Glutamatergic neuron (in vitro differentiated cells): Measurements from ENCODE around the gene TRA2A. TPM values are rescaled to one million over a fixed set of nuclear protein-coding genes. Genes with fewer than 3 reads are reported as not detected.

Source experiments
- DNase-seq: peaks from one replicate; pipeline ENCODE4 v3.0.0; 2022
- H3K27ac Mint-ChIP-seq: one replicate; pipeline ENCODE4 v1.8.0; 2020; ENCODE audit warnings: mild to moderate bottlenecking, mixed read lengths, inconsistent platforms; ENCODE audit not compliant: unreplicated experiment
- H3K27me3 Mint-ChIP-seq: one replicate; pipeline ENCODE4 v1.8.0; 2020; ENCODE audit warnings: mild to moderate bottlenecking, moderate library complexity, mixed read lengths, inconsistent platforms; ENCODE audit not compliant: unreplicated experiment
- H3K36me3 Mint-ChIP-seq: one replicate; pipeline ENCODE4 v1.8.0; 2020; ENCODE audit warnings: mild to moderate bottlenecking, mixed read lengths, inconsistent platforms; ENCODE audit not compliant: unreplicated experiment
- H3K4me1 Mint-ChIP-seq: one replicate; pipeline ENCODE4 v1.8.0; 2020; ENCODE audit warnings: mild to moderate bottlenecking, low read depth, mixed read lengths, inconsistent platforms; ENCODE audit not compliant: unreplicated experiment
- H3K4me3 Mint-ChIP-seq: one replicate; pipeline ENCODE4 v1.8.0; 2020; ENCODE audit warnings: mild to moderate bottlenecking, mixed read lengths, inconsistent platforms; ENCODE audit not compliant: unreplicated experiment
- H3K9me3 Mint-ChIP-seq: one replicate; pipeline ENCODE4 v1.8.0; 2020; ENCODE audit warnings: mild to moderate bottlenecking, moderate library complexity, mixed read lengths, inconsistent platforms; ENCODE audit not compliant: unreplicated experiment
- CTCF ChIP-seq: fragments of 200-600 bp; sonication (generic); IDR thresholded peaks from one replicate; pipeline ENCODE4 v1.5.0; 2021; ENCODE audit not compliant: partially characterized antibody, unreplicated experiment
- total RNA-seq: library from RNA; stranded (reverse); fragmentation: NEBNext Ultra II Directional; extraction: Animal tissue kit (Norgen Biotek cat#: 25700); gene quantifications from one replicate; pipeline ENCODE4 v1.2.1, GENCODE V29; 2021; ENCODE audit not compliant: unreplicated experiment

Gene TRA2A
- total RNA-seq, 1 donor from 2014 or later, result 108 TPM

GRCh38 chr7:23538301-23538700 lies 6.5 kb upstream of the TRA2A start:
- DNase-seq, result no peak
- no peaks in the 10 kb centered on the region for H3K4me1 Mint-ChIP-seq
- no peak for TF ChIP-seq CTCF
- no peak overlapping the region for H3K4me3 Mint-ChIP-seq
- H3K27ac Mint-ChIP-seq, result no peak overlapping the region
- no peaks in the 10 kb centered on the region for H3K27me3 Mint-ChIP-seq
- no peaks in the 10 kb centered on the region for H3K9me3 Mint-ChIP-seq
- H3K36me3 Mint-ChIP-seq, result no peaks in the 10 kb centered on the region

GRCh38 chr7:23533238-23533604 lies 1.4 kb upstream of the TRA2A start:
- no peaks in the 10 kb centered on the region for H3K36me3 Mint-ChIP-seq
- no peak for DNase-seq
- no peak overlapping the region for H3K4me3 Mint-ChIP-seq
- H3K27me3 Mint-ChIP-seq, result peaks cover 10% of the 10 kb centered on the region
- TF ChIP-seq CTCF, result peak; percentile 12
- H3K4me1 Mint-ChIP-seq, result peaks cover 12% of the 10 kb centered on the region
- peak overlapping the region; percentile 31 for H3K27ac Mint-ChIP-seq
- peaks cover 9% of the 10 kb centered on the region for H3K9me3 Mint-ChIP-seq

GRCh38 chr7:23532490-23533237 lies 883 bp upstream of the TRA2A start:
- Mint-ChIP-seq H3K9me3 (peaks cover 9% of the 10 kb centered on the region), H3K4me3 (peak overlapping the region; percentile 99), H3K27ac (peak overlapping the region; percentile 100), H3K27me3 (peaks cover 10% of the 10 kb centered on the region), H3K36me3 (no peaks in the 10 kb centered on the region), H3K4me1 (peaks cover 12% of the 10 kb centered on the region)
- DNase-seq, result no peak
- TF ChIP-seq CTCF, result no peak

GRCh38 chr7:23531050-23531793 lies 559 bp downstream of the TRA2A start:
- Mint-ChIP-seq H3K36me3 (no peaks in the 10 kb centered on the region), H3K4me1 (peaks cover 19% of the 10 kb centered on the region), H3K9me3 (peaks cover 9% of the 10 kb centered on the region), H3K4me3 (peak overlapping the region; percentile 99), H3K27ac (peak overlapping the region; percentile 100), H3K27me3 (peaks cover 10% of the 10 kb centered on the region)
- TF ChIP-seq CTCF, result no peak
- DNase-seq, result peak; percentile 78

GRCh38 chr7:23530405-23530804 lies 1.4 kb downstream of the TRA2A start:
- peak overlapping the region; percentile 99 for H3K4me3 Mint-ChIP-seq
- H3K27me3 Mint-ChIP-seq, result peaks cover 10% of the 10 kb centered on the region
- DNase-seq, result no peak
- TF ChIP-seq CTCF, result no peak
- H3K36me3 Mint-ChIP-seq, result no peaks in the 10 kb centered on the region
- H3K9me3 Mint-ChIP-seq, result peaks cover 9% of the 10 kb centered on the region
- peaks cover 19% of the 10 kb centered on the region for H3K4me1 Mint-ChIP-seq
- H3K27ac Mint-ChIP-seq, result peak overlapping the region; percentile 100
